GM19099 (cell line): ENCODE data around the gene UCK2.

Experiments used
- POLR2A ChIP-seq: IDR thresholded peaks from 3 replicates; pipeline ENCODE4 v1.6.1; 2011; ENCODE audit warnings: low read depth; ENCODE audit not compliant: insufficient read length; ENCODE audit errors: extremely low read depth

The UCK2 gene

DNA sequence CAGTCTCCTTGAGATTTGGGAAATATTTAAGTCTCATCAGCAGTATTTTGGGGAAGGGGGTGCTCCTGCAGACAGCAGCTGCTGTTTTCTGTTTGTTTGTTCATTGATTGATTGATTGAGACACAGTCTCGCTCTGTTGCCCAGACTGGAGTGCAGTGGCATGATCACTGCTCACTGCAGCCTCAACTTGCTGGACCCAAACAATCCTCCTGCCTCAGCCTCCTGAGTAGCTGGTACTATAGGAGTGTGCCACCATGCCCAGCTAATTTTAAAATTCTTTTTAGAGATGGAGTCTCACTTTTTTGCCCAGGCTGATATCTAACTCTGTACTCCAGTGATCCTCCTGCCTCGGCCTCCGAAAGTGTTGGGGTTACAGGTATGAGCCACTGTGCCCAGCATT is 18.2 kb downstream of the UCK2 start:
- TF ChIP-seq POLR2A: no peak

- TF ChIP-seq POLR2A: no peak
Measured at GRCh38 chr1:165845992-165846748, 18.8 kb downstream of the UCK2 start.

GRCh38 chr1:165847486-165847885 is 20.1 kb downstream of the UCK2 start:
- TF ChIP-seq POLR2A: no peak

DNA sequence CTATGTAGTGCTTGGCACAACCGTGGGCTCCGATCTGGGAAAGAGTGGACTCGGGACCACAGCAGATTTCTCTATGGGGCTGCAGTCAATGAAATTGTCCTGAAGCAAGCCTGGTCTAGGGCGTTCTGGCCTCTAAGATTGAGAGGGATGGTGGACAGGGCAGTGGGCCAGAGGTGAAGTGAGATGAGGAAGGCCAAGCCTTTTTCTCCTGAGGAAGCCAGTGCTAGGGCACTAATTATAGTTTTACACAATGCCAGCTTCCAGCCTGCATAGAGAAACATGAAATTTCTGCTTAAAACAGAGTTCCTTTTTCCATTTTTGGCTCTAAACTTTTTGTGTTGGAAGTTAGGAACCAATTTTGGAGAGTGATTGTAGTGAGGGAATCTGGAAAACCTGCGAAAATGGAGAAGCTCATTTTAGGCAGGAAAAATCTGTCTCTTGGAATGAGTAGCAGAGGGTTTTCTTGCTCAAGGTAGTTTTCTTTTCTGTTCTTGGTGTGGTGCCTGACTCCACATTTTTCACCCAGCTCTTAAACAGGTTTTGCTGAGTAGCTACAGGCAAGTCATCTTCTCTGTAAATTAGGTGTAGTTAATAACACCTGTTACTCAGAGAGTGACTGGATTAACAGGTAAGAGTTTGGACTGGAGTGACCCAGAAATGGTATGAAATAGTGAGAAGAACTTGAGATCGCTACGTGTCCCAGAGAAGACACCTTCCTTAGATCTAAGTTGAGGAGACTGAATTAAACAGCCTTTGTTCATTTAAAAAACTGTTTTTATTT is 22.1 kb downstream of the UCK2 start:
- TF ChIP-seq POLR2A: no peak

- no peak for TF ChIP-seq POLR2A
Measured at GRCh38 chr1:165851034-165851658, 23.7 kb downstream of the UCK2 start.

- no peak for TF ChIP-seq POLR2A
Measured at GRCh38 chr1:165852871-165853270, 25.5 kb downstream of the UCK2 start.

DNA sequence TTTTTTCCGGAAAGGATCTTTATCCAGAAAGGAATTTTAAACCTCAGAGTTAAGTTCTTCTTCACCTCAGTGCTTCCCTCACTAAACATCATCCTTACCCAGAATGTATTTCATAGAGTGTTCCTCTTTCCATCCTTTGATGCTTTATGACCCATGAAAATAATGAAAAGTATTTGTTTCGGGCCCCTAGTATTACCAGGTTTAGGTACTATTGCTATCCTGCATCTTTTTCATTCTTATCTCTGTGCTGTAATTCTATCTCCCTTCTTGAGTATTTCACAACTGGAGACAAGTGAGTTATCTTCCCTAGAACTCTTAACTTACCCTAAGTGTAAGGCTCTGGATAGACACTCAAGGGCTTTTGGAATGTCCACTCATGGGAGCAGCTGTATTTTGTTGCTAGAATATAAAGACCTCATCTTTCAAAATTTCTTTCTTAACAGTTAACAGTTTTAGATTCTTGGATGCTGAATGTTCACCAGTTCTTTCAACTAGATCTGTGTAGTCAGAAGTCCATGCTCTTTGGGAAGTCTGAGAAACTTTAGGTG is 26.2 kb downstream of the UCK2 start:
- no peak for TF ChIP-seq POLR2A

DNA sequence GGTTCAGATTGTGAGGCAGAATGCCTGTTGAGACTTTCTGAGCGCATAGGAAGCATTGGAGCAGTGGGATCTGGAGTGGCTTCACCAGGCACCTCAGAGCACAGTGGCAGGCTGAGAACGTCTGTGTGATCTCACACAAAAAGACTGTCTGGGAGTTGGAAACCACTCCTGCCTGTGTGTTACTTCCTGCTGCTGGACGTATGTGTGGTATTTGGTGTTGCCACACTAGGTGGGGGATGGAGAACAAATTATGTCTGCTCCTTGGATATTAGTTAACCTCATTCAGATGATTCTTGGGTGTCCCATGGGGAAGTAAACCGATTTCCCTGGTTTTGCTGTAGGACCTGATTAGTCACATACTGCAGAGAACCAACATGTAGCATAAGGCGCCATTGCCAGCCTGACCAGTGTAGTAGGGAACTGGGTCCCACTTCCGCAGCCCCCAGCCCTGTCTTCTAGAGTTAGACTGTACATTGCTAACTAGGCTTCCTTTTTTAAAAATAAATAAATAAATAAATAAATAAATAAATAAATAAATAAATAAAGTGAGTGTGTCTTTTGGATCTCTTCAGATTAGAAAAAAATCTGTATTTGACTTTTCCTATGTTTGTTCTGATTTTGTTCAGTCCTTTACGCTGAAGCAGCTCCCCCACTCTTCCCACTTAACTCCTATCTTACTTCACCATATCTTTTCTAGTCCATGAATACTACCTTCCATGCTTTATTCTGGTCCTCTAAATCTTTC is 26.9 kb downstream of the UCK2 start:
- no peak for TF ChIP-seq POLR2A

DNA sequence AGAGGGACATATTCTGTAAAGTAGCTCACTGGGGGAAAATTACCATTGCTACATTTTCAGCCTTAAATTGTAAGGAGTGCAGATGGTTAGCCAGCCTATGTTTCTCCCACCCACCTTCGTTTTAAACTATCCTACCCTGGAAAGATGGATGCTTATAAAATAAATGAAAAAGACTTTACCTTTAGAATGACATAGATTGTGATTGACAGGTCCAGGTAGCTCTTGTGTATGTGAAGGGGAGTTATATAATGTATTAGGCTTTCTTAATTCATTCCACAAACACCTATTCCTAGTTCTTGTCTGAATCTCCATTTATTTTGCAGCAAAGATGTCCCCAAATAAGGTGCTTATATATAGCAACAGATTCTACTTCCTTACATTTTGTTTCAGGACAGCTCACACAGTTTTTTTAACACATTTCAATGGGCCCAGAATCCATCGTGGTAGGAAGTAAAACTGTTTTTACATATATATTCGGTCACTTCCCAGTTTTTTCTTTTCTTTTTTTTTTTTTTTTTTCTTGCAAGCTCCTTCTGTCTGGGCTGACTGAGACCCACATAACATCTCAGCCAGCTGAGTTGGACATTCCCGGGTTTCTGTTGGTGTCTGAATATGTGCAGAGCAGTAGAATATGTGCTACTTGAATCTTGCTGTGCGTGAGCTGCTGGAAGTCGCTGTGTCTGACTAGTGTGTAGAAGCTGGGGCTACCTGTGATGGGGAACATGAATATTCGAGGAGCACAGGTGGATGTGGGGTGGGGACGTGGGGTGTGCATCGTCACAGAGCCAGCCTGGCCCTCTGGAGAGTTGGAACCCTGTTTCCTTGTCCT is 27.8 kb downstream of the UCK2 start:
- no peak for TF ChIP-seq POLR2A

- TF ChIP-seq POLR2A: no peak
Measured at GRCh38 chr1:165856021-165856420, 28.6 kb downstream of the UCK2 start.

GRCh38 chr1:165856606-165857005 is 29.2 kb downstream of the UCK2 start:
- no peak for TF ChIP-seq POLR2A

GRCh38 chr1:165857046-165857801 is 29.8 kb downstream of the UCK2 start:
- TF ChIP-seq POLR2A: no peak

DNA sequence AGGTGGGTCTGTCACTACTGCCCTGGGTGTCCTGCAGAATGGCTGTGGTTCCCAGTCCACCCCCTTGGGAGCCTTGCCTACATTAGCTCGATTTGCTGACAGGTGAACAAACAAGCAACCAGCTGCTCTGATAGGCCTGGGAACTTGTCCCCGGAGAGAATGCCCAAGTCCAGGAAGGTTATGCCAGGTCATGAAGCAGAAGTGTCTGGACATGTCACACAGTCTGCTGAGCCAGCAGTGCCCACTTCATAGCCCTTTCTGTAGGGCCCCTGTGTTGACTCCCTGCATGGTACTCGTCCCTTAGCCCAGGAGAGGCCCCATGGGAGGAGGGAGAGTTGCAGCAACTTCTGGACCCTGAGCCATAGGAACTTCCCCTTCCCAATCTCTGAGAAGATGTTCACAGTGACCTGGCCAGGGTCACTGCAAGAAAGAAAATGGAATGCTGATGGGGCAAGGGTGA is 31.0 kb downstream of the UCK2 start:
- no peak for TF ChIP-seq POLR2A
